Activated CD8-positive, alpha-beta memory T cell treated with anti-CD3 and anti-CD28 coated beads, Interleukin-2, amount 50 U/mL, for 1 hour (primary cell): Measurements from ENCODE around the gene MAP3K20.
"Not testable (repeated sequence)": the region's sequence is repeated elsewhere in the genome, so short reads cannot be mapped to it uniquely, and the experiment has no call there.

Experiments used
- DNase-seq: peaks from one replicate; pipeline ENCODE4 v3.0.0-alpha.2; 2020; ENCODE audit errors: extremely low read depth

Gene MAP3K20

DNA sequence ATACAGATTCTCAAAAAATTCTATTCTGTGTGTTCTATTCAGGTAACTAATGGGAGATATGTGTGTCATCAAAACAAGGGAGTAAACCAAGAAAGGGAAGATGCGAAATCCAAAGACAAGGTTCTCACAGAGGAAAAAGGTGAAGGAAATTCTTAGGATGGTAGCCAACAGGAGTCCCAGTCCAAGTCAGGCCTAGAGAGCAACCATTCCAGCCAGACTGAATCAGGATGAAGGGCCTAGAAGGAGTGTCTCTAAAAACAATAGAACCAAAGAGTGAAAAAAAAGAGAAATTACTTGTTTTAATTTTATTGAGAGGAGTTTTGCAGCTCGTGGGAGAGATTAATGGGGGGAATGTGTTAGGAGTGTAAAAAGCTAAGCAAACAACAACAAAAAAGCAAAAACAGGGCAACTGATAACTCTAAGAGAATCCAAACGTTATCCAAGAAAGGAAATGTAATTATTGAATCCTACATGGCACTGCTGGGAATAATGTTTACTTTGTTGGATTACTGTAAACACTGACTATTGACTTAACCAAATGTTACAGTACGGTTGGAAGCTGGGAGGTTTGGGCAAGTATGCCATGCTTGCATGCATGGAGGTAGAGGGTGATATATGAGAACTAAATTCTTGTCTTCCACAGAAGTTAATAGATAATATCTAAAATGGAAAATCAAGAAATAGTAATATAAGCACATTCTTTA, 12.3 kb downstream of the MAP3K20 start:
- DNase-seq = no peak

DNA sequence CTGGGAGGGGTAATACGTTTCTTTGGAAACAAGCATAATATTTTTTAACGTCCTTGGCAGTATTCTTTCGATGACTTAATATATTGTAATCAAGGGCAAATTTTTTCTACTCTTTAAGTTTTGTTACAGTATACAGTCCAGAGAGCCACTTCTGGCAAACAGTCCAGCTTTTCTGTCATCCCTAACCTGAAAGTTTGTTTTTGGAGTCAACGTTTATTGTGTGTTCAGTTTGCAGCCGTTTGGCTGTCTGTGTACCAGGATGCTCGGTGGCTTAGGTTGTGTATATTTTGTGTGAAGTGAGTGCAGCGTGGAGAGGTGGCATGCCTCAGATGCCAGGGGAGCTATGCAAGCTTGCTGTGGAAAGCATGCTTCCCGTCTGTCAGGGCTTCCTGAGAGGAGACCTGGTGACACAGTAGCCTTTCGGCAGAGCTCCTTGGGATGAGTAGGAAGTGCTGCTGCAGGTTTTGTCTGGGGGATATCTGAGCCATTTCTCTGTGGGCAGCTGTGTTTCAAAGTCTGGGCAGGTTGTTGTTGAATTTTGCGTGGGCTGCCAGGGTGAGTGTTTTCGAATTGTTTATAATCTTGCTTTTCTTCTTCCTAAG, 14.7 kb downstream of the MAP3K20 start:
- DNase-seq = no peak

DNA sequence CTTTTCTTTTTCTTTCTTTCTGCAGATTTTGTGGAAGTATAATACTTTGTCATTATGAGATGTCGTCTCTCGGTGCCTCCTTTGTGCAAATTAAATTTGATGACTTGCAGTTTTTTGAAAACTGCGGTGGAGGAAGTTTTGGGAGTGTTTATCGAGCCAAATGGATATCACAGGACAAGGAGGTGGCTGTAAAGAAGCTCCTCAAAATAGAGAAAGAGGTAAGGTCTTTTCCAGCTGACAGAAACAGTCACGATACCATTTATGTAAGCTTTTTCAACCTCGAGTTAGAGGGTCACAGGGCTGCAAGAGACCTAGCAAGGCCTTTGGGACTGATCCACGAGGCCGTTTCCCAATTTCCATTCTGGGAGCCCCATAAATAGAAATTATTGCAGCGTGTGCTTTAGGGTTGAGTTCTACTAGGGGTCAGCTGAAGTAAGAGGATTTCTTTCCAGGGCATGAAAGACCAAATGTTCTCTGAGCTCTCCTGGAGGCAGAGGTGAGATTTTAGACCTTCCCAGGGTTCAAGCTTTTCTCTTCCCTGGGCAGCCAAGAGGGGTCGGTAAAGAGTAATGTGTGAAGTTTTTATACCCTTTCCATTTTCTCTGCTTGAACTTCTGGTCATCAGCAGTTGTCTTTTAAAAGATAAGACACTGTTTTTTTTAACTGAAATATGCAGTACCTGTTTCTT, 15.5 kb downstream of the MAP3K20 start:
- no peak for DNase-seq

DNA sequence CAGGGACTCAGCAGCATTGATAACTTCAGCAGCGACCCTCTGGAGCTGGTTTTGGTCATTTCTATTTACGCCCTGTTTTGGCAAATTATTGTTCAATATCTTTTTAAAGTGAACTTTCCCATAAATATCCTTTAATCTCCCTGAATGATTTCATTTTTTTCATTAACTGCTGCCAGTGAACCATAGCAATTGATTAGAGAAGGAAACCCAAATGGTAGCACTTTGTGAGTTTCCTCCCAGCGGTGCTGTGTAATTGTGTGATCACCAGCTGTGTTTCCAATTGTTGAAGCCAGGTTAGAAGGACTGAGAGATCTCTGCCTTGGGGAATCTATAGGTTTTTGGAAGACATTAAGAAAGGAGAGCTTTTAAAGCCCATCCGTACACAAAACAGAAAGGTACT, 16.3 kb downstream of the MAP3K20 start:
- no peak for DNase-seq

DNA sequence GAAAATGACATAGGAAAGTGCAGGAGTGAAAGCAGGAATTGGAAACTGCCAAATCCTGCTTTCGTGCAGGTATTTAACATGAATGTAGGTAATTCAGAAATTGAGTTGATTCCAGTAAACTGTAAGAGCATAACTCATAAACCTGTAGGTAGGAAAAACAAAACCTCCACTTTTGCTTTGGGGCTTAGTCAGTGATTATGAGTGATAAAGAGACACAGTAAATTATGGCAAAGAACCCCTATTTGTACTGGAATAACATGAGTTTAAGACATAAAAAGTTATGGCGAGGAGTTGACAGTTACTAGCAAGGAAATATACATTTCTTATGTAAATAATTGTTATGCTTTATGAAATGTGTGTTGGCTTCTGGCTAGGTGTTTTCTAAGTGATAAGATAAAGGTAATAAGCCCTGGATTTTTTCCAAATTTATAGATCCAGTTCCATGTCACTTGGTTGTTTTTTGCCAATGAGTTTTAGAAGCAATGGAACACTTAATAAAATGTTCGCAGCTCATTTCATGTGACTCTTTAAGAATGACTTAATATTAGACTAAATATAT, 17.3 kb downstream of the MAP3K20 start:
- no peak for DNase-seq

DNA sequence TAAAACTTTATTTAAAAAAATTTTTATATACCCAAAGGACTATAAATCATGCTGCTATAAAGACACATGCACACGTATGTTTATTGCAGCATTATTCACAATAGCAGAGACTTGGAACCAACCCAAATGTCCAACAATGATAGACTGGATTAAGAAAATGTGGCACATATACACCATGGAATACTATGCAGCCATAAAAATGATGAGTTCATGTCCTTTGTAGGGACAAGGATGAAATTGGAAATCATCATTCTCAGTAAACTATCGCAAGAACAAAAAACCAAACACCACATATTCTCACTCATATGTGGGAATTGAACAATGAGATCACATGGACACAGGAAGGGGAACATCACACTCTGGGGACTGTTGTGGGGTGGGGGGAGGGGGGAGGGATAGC, 18.0 kb downstream of the MAP3K20 start:
- not testable (repeated sequence) for DNase-seq

DNA sequence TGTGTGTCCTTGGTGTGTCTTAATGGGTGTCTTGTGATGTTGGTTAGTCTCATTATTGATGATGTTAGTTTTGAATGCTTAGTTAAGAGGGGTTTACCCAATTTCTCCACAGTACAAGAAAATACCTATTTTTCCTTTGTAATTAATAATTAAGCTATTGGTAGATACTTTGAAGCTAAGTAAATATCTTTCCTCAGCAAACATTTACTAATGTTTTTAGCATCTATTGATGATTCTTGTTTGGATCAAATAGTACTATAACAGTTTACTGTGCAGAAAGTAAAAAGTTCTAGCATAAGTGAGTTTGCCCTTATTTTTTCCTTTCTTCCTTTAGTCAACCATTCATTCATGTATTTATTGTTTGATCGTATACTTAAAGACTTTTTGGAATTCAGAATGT, 19.1 kb downstream of the MAP3K20 start:
- no peak for DNase-seq

DNA sequence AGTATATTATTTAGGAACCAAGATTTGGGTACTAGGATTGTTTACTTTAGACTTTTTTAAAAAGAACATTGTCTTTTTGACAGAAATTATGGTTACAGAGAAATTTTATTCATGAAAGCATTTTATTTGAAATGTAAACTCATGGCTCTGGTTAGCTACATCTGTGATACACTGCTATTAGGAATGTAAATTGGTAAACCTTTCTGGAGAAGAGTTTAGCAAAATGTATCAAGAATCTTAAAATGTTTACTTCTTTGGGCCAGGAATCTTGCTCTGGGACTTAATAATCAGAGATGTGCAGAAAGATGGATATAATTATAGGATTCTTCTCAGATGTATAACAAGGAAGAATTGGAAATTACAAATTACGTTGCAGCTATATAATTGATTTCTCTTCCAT, 19.7 kb downstream of the MAP3K20 start:
- DNase-seq = no peak

DNA sequence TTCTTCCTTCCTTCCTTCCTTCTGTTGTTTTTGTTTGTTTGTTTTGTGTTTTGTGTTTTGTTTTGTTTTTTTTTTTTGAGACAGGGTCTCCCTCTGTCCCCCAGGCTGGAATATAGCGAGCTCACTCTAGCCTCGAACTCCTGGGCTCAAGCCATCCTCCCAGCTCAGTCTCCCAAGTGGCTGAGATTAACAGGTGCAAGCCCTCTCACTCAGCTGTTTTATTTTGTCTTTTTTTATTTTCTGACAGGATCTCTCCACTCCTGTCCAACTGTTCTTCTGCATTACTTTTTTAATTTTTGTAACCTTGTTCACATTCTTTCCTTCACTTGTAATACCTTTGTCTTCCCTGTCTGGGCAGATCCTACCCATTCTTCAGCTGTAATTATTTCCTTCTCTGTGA, 23.6 kb downstream of the MAP3K20 start:
- no peak for DNase-seq

DNA sequence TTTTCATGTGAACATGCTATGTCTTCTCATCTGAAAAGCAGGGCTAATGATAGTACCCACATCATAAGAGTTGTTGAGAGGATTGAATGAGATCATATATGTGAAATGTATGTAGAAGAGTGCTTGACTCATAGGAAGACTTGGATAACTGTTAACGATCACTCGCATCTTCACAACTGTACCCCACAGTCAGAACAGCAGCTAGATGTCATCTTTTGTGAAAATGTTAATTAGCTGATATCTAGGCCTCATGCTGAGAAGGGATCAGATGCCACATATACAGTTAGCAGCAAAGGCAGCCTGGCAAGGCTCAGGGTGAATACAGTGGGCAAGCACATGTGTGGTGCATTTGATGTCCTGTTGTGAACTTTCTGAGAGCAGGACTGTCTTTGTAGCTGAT, 24.2 kb downstream of the MAP3K20 start:
- no peak for DNase-seq

DNA sequence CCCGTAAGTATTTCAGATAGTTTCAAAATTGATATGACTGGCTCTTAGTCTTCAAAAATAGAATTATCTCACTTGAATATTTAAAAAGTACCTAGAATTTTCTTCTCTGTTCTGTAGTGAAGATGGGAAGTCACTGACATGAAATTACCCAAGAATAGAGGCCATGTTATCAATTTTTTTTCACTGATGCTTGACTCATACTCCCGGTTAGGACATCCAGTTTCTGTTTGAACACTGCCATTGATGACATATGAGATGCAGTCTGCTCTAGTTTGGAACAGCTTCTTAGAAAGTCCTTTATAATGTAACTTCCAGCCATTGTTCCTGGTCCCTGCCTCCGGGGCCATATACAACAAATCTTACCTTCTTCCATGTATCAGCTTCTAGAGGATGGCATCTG, 26.0 kb downstream of the MAP3K20 start:
- no peak for DNase-seq

DNA sequence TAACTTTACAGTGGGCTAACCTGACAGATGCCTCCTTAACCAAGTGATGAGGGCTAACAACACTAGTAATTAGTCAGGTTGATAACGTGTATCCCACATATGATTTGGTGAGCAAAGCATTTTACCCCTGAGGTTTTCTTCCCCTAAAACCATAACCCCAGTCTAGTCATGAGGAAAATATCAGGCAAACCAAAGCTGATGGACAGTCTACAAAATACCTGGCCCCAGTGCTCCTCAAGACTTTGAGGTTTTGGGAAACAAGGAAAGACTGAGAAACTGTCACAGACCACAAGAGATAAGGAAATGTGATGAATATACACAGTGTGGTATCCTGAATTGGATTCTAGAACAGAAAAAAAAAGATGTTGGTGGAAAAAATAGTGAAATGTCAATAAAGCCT, 28.5 kb downstream of the MAP3K20 start:
- no peak for DNase-seq

DNA sequence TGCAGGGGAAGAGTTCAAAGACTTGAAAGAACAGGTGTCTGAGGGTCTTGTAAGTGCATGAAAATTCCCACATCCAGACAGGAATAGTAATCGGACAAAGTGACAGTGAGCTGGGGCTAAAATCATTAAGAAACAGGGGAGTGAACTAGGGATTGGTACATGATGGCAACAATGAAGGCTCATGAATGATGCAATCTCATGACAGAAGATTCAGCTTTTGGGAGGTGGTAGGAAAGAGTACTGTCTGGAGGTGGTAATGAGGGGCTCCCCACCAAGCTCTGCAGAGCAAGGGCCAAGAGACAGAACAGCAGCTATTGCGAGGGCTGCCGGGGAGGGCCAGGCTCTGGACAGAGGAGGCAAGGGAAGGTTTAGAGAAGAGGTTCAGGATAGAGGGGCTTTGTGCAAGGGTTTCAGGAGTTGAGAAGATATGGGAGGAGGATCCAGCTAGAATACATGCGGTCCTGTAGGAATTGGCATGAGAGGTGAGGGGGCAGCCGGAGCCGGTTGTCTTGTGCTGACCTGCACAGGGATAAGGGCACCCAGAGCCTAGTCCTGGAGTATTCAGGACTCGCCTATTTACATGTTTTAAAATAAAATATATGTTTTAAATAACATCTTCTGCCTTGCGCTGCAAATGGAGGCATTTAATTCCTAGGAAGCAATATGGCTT, 31.4 kb downstream of the MAP3K20 start:
- DNase-seq = no peak

DNA sequence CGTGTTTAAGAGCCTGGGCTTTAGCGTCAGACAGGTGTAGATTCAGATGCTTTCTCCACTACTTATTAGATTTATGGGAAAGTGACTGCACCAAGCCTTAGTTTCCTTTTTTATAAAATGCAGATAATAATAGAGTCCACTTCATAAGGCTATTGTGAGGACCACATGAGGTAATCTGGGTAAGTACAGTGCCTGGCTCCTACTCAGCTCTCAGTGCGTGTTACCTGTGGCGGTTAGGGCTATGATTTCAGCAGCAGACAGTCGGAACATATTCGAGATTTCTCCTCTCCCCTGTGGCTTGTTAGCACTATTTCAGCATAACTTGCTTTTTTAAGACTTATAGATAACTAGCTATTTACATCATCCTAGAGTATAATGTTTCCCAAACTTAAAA, 32.0 kb downstream of the MAP3K20 start:
- DNase-seq = no peak

DNA sequence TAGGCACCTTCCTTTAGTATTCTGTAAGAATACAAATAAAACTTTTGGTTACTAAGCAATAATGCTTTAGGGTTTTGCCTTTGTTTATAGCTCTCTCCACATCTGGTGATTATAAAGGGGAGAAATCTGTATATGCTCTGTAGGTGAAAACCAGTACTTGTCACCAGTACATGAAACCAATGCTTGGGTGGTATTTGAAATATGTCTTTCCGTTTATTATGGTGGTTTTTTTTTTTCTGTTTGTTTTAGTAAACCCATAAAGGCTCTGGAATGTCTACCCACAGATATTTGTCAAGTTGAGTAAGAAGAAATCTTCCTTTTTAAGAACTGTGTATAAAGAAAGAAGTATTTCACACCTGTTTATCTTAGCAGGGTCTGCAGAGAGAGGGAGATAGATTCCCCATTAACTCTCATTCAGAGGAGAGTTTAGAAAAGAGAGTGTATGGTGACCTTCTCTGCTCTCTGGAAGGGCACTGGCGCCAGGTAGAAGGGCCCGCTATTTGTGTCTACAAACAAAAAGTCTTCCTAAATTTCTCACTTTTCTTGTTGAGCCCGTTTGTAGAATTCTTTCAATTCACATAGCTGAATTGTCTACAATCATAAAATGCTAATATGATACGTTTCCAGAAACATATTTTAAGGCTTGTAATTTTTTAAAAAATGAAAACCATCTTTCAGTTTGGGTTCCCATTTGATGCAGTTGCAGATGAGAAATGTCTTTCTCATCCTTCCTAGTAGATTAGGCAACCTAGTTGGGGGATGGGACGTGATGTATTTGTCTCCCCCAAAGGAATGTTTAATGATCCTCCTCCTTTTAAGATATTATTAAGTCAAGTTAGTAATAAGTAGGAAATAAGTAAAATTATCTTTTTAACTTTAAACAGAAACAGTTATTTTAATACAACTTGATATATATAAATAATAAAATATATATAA, 33.9 kb downstream of the MAP3K20 start:
- no peak for DNase-seq

DNA sequence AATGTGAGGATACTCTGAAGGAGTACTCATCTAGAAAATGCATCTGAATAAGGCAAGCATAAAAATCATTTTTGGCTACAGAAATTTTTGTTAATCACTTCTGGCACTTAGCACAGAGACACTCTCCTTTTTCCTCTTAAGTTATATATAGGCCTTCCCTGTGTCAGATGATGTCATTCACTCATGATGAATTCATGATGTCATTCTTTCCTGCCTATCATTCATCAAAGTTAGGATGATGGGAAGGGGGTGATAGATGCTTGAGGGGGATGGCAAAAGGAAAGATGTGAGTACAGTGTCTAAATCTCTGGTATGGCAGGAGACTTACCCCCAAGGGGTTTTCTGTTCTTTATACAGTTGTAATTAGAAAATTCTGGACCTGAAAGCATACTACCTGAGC, 42.0 kb downstream of the MAP3K20 start:
- no peak for DNase-seq

DNA sequence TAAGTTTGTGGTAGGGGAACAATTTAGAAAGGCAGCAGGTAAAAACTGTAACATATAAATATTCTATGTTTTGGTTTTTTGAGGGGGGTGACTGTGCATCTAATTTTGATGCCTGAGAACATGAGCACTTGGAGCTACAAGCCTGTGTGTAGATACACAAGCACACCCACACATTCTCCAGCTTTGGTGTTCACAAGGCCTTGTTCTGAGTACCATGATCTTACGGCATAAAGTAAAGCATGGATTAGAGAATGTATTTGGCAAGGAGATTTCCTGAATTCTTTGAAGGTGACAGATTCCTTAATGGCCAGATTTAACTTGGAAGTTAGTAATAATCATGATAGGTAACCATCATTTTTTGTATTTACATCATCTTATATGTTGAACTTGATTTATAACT, 42.7 kb downstream of the MAP3K20 start:
- DNase-seq = no peak

DNA sequence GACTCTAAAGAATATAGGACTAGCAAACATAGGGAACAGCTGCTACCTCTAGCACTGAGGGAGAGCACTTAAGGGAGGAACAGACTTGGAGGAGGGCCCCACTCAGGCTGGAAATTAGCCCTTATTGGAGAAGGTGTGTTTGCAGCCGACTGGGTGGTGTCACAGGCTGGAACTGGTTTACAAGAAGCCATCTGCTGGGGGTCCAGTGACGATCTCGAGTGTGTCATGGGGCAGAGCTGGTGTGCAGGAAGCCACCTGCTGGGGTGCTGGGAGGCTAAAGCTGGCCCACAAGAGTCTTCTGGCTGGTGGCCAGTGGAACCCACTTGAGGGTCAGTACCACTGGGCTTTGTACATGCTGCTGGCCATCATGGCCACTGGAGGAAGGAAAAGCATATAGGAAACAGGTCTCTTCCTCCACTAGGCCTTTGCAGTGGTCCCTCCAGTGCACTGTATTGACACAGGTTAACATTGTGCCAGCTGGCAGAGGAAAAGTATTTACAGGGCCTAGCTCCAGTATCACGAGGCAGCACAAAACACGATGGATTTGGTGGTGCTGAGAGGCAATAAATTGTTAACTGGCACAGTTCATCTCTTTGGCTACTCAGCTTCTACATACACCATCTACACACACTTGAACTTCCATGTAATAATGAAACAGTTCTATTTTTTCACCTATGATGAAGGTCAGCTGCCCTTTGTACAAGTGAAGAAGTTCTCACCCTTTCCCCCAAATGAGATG, 43.6 kb downstream of the MAP3K20 start:
- no peak for DNase-seq

DNA sequence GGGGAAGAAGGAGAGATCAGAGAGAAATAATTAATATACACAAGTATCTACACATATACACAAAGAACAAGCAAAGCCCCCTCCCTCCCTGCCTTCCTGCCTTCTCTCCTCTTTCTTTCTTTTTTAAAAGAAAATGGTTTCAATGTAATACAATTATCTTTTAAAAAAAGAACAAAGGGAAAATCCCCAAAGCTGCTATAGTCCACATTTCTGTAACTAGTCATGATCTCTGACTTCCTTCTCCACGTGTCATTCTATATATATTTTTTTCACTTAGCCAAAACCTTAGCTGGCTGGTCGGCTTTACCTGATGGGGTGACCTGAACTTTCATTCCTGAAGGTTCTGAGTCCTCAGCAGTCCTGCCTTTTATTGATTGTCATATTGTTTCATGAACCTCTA, 44.3 kb downstream of the MAP3K20 start:
- no peak for DNase-seq

DNA sequence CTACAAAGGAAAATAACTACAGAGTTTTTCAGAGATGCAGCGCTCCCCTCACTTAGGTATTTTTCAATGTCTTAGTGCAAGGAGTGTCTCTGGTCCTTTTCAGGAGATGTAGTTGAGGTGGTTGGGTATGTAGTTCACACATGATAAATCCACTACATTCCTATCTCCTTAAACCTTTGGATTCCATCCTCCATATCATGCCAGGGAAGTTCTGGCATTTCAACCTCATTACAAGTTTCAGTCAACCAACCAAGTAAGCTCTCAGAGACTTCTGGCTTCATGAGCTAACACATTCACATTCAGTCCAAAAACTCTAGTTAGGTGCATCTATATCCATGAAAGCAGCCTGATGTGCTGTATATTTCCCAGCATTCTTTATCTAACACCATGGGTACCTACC, 47.3 kb downstream of the MAP3K20 start:
- no peak for DNase-seq

DNA sequence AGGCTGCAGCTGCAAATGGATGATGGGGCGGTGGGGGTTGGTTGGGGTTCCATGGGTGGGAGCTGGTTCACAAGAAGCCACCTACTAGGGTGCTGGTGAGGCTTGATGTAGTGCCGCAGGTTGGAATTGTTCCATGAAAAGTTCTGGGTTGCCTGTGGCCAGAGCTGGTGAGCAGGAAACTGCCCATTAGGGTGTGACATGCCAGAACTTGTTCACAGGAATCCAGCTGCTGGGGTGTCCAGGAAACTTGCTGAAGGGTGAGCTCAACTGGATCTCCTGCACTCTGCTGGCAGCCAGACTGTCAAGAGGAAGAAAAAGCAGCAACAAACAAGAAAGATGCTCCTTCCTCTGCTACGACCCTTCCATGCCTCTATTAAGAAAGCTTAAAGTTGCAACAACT, 48.8 kb downstream of the MAP3K20 start:
- DNase-seq = no peak
